HepG2 (cell line): ENCODE data around the gene ENPP1. TPM values are rescaled to one million over a fixed set of nuclear protein-coding genes. Genes with fewer than 3 reads are reported as not detected.

Experiments used
- ARNT2 ChIP-seq: sonication (generic); formaldehyde crosslinking; IDR thresholded peaks from 2 replicates; pipeline ENCODE4 v1.8.0; 2022; ENCODE audit warnings: mild to moderate bottlenecking, low read depth, missing genetic modification reagents, moderate library complexity
- CCAR2 ChIP-seq: fragments of 200-400 bp; formaldehyde crosslinking; optimal IDR thresholded peaks from 2 replicates; pipeline ENCODE3; 2018; ENCODE audit warnings: low read depth, mild to moderate bottlenecking, low read length, moderate library complexity
- HNF4G ChIP-seq, 2 experiments: sonication (generic) in 1 of 2; formaldehyde crosslinking in 1 of 2; IDR thresholded peaks; 2 replicates each; pipeline versions ENCODE4 v1.4.0 to v1.6.1; 2011 to 2020; ENCODE audit warnings: borderline replicate concordance in 2 of 2, low read depth in 2 of 2, mild to moderate bottlenecking in 2 of 2, low read length in 1 of 2, missing genetic modification reagents in 1 of 2, moderate library complexity in 1 of 2
- KDM3A ChIP-seq: IDR thresholded peaks from 2 replicates; pipeline ENCODE4 v1.6.1; 2018; ENCODE audit warnings: low read depth, missing compliant biosample characterization
- MYNN ChIP-seq: sonication (generic); formaldehyde crosslinking; IDR thresholded peaks from 2 replicates; pipeline ENCODE4 v1.4.0; 2020; ENCODE audit warnings: mild to moderate bottlenecking, low read depth, missing genetic modification reagents
- PHF5A ChIP-seq: IDR thresholded peaks from one replicate; pipeline ENCODE4 v1.6.1; 2018; ENCODE audit warnings: low read depth, missing genetic modification reagents; ENCODE audit not compliant: unreplicated experiment
- REPIN1 ChIP-seq: sonication (generic); formaldehyde crosslinking; IDR thresholded peaks from 2 replicates; pipeline ENCODE4 v1.8.0; 2022; ENCODE audit warnings: missing genetic modification reagents, low read depth, mild to moderate bottlenecking, borderline replicate concordance
- RNF2 ChIP-seq: fragments of 450-650 bp; conservative IDR thresholded peaks from 2 replicates; pipeline ENCODE4 v1.6.1; 2016; ENCODE audit warnings: low read depth
- SMYD3 ChIP-seq: sonication (generic); formaldehyde crosslinking; IDR thresholded peaks from 2 replicates; pipeline ENCODE4 v1.8.1; 2023; ENCODE audit warnings: mild to moderate bottlenecking, missing genetic modification reagents
- TARDBP ChIP-seq: sonication (generic); formaldehyde crosslinking; IDR thresholded peaks from 2 replicates; pipeline ENCODE4 v1.8.0; 2022; ENCODE audit warnings: mild to moderate bottlenecking, missing genetic modification reagents
- WIZ ChIP-seq: sonication (generic); formaldehyde crosslinking; IDR thresholded peaks from 2 replicates; pipeline ENCODE4 v1.5.1; 2020; ENCODE audit warnings: mild to moderate bottlenecking, missing genetic modification reagents
- ZNF225 ChIP-seq: sonication (generic); formaldehyde crosslinking; IDR thresholded peaks from 2 replicates; pipeline ENCODE4 v1.4.0; 2020; ENCODE audit warnings: mild to moderate bottlenecking, missing genetic modification reagents
- ZNF441 ChIP-seq: sonication (generic); formaldehyde crosslinking; IDR thresholded peaks from 2 replicates; pipeline ENCODE4 v1.7.0; 2021; ENCODE audit warnings: missing genetic modification reagents, borderline replicate concordance
- polyA plus RNA-seq, 8 experiments: library from polyadenylated mRNA; depleted of rRNA in 3 of 8; stranded (reverse) in 7 of 8; unstranded in 1 of 8; fragments of >200 nt; fragmentation: Illumina TruSeq in 4 of 8; extraction: Trizol in 4 of 8; gene quantifications; 2 replicates each; pipeline versions ENCODE4 v1.2.1 to v1.2.3, GENCODE V29; 2011 to 2016; ENCODE audit warnings: low read depth in 4 of 8, missing spikeins in 1 of 8, mixed read lengths in 1 of 8; ENCODE audit not compliant: insufficient read depth in 1 of 8
- total RNA-seq, 5 experiments: library from RNA; depleted of rRNA; stranded (reverse); fragments of >200 nt; fragmentation: Illumina TruSeq; extraction: Trizol; gene quantifications; 2 replicates each; pipeline ENCODE4 v1.2.3, GENCODE V29; 2016; ENCODE audit warnings: low read depth in 1 of 5
- TF ChIP-seq, protein P1 (sequence below): sonication (generic); formaldehyde crosslinking; IDR thresholded peaks from 2 replicates; pipeline ENCODE4 v1.5.0; 2020; ENCODE audit warnings: mild to moderate bottlenecking, missing genetic modification reagents, borderline replicate concordance
- TF ChIP-seq, protein P2 (sequence below): sonication (generic); formaldehyde crosslinking; IDR thresholded peaks from 2 replicates; pipeline ENCODE4 v1.5.0; 2020; ENCODE audit warnings: missing genetic modification reagents
- TF ChIP-seq, protein P3 (sequence below): sonication (generic); formaldehyde crosslinking; IDR thresholded peaks from 2 replicates; pipeline ENCODE4 v1.4.0; 2020; ENCODE audit warnings: low read depth, mild to moderate bottlenecking, missing genetic modification reagents
- TF ChIP-seq, protein P4 (sequence below): IDR thresholded peaks from 2 replicates; pipeline ENCODE4 v1.6.1; 2016
- TF ChIP-seq, protein P5 (sequence below): sonication (generic); formaldehyde crosslinking; IDR thresholded peaks from 2 replicates; pipeline ENCODE4 v1.4.0; 2020; ENCODE audit warnings: missing genetic modification reagents

The ENPP1 gene
- total and polyA plus RNA-seq, 2 of the 13 experiments (the other 11 are each of a cell fraction or from before 2014, with no cell fraction given): 56.5 to 160 TPM

DNA sequence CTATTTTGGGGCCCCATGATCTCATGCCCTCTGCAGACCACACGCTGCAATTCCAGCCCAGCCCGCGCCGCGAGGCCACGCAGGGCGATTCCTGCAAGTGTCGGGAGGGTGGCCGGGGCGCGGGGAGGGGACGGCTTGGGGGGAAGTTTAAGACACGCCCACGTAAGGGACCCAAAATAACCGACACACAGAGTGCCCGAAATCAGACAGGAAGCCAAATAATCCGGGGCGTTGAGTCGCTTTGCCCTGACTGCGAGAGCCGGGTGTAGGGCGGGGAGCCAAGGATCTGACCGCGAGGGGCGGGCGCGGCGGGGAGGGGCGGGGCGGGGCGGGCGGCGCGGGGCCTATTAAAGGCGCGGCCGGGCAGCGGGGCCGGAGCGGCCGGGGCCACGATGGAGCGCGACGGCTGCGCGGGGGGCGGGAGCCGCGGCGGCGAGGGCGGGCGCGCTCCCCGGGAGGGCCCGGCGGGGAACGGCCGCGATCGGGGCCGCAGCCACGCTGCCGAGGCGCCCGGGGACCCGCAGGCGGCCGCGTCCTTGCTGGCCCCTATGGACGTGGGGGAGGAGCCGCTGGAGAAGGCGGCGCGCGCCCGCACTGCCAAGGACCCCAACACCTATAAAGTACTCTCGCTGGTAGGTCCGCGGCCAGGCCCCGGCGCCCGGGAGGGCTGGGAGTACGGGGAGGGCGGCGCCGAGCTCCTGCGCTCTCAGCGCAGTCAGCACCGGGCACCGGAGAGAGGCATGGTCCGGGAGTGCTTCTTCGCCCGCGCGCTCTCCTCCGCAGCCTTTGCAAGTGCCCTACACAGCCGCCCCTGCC, at the start of gene ENPP1 (continued):
- TF ChIP-seq, protein P1, sequence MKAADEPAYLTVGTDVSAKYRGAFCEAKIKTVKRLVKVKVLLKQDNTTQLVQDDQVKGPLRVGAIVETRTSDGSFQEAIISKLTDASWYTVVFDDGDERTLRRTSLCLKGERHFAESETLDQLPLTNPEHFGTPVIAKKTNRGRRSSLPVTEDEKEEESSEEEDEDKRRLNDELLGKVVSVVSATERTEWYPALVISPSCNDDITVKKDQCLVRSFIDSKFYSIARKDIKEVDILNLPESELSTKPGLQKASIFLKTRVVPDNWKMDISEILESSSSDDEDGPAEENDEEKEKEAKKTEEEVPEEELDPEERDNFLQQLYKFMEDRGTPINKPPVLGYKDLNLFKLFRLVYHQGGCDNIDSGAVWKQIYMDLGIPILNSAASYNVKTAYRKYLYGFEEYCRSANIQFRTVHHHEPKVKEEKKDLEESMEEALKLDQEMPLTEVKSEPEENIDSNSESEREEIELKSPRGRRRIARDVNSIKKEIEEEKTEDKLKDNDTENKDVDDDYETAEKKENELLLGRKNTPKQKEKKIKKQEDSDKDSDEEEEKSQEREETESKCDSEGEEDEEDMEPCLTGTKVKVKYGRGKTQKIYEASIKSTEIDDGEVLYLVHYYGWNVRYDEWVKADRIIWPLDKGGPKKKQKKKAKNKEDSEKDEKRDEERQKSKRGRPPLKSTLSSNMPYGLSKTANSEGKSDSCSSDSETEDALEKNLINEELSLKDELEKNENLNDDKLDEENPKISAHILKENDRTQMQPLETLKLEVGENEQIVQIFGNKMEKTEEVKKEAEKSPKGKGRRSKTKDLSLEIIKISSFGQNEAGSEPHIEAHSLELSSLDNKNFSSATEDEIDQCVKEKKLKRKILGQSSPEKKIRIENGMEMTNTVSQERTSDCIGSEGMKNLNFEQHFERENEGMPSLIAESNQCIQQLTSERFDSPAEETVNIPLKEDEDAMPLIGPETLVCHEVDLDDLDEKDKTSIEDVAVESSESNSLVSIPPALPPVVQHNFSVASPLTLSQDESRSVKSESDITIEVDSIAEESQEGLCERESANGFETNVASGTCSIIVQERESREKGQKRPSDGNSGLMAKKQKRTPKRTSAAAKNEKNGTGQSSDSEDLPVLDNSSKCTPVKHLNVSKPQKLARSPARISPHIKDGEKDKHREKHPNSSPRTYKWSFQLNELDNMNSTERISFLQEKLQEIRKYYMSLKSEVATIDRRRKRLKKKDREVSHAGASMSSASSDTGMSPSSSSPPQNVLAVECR (CRISPR knock-in tag): peak; percentile 34; the same call in 1 of the 2 replicates
- TF ChIP-seq, protein P2, sequence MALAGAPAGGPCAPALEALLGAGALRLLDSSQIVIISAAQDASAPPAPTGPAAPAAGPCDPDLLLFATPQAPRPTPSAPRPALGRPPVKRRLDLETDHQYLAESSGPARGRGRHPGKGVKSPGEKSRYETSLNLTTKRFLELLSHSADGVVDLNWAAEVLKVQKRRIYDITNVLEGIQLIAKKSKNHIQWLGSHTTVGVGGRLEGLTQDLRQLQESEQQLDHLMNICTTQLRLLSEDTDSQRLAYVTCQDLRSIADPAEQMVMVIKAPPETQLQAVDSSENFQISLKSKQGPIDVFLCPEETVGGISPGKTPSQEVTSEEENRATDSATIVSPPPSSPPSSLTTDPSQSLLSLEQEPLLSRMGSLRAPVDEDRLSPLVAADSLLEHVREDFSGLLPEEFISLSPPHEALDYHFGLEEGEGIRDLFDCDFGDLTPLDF: peak; percentile 54
- TF ChIP-seq, protein P3, sequence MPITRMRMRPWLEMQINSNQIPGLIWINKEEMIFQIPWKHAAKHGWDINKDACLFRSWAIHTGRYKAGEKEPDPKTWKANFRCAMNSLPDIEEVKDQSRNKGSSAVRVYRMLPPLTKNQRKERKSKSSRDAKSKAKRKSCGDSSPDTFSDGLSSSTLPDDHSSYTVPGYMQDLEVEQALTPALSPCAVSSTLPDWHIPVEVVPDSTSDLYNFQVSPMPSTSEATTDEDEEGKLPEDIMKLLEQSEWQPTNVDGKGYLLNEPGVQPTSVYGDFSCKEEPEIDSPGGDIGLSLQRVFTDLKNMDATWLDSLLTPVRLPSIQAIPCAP (CRISPR knock-in tag): no peak
- TF ChIP-seq MYNN (CRISPR knock-in tag) (0 out of 2 replicates have a peak, but pooled peaks have one; percentile 71), PHF5A (CRISPR knock-in tag) (no peak), REPIN1 (peak; percentile 40; the same call in 1 of the 2 replicates), ZNF441 (CRISPR knock-in tag) (peak; percentile 45; the same call in 1 of the 2 replicates), HNF4G (IDR thresholded peaks at IDR 0.05; ENCODE audit: borderline replicate concordance, low read depth, low read length) (no peak), HNF4G (CRISPR knock-in tag; IDR thresholded peaks at IDR 0.05; ENCODE audit: borderline replicate concordance, low read depth) (0 out of 2 replicates have a peak, but pooled peaks have one; percentile 20), KDM3A (peak; percentile 74; the same call in 1 of the 2 replicates), ARNT2 (CRISPR knock-in tag) (no peak; the same call in none of the 2 replicates), RNF2 (0 out of 2 replicates have a peak, but pooled peaks have one; percentile 30), CCAR2 (no peak), ZNF225 (CRISPR knock-in tag) (peak; percentile 64), TARDBP (CRISPR knock-in tag) (peak; percentile 61), WIZ (no peak), SMYD3 (CRISPR knock-in tag) (peak; percentile 10)
- TF ChIP-seq, protein P4, sequence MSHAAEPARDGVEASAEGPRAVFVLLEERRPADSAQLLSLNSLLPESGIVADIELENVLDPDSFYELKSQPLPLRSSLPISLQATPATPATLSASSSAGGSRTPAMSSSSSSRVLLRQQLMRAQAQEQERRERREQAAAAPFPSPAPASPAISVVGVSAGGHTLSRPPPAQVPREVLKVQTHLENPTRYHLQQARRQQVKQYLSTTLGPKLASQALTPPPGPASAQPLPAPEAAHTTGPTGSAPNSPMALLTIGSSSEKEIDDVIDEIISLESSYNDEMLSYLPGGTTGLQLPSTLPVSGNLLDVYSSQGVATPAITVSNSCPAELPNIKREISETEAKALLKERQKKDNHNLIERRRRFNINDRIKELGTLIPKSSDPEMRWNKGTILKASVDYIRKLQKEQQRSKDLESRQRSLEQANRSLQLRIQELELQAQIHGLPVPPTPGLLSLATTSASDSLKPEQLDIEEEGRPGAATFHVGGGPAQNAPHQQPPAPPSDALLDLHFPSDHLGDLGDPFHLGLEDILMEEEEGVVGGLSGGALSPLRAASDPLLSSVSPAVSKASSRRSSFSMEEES (CRISPR knock-in tag): peak; percentile 62
- TF ChIP-seq, protein P5, sequence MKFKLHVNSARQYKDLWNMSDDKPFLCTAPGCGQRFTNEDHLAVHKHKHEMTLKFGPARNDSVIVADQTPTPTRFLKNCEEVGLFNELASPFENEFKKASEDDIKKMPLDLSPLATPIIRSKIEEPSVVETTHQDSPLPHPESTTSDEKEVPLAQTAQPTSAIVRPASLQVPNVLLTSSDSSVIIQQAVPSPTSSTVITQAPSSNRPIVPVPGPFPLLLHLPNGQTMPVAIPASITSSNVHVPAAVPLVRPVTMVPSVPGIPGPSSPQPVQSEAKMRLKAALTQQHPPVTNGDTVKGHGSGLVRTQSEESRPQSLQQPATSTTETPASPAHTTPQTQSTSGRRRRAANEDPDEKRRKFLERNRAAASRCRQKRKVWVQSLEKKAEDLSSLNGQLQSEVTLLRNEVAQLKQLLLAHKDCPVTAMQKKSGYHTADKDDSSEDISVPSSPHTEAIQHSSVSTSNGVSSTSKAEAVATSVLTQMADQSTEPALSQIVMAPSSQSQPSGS: peak; percentile 68; the same call in 1 of the 2 replicates
